PC-3 (cell line): ENCODE measurements around the gene SLC6A6.

ENCODE experiments used
- CTCF ChIP-seq: fragments of 300-600 bp; sonication (generic); conservative IDR thresholded peaks from 2 replicates; pipeline ENCODE4 v1.5.1; 2017; ENCODE audit warnings: antibody characterized with exemption, low read depth, mild to moderate bottlenecking, low read length
- EZH2 ChIP-seq: fragments of 300-600 bp; sonication (generic); IDR thresholded peaks from one replicate; pipeline ENCODE4 v1.6.1; 2017; ENCODE audit warnings: antibody characterized with exemption, mild to moderate bottlenecking, low read length; ENCODE audit not compliant: unreplicated experiment
- EZH2phosphoT487 ChIP-seq: fragments of 300-600 bp; sonication (generic); IDR thresholded peaks from 2 replicates; pipeline ENCODE4 v1.6.1; 2018; ENCODE audit warnings: mild to moderate bottlenecking, antibody characterized with exemption, low read length, borderline replicate concordance

GRCh38 chr3:14464521-14464920 is 62.1 kb downstream of the SLC6A6 start:
- TF ChIP-seq CTCF (no peak), EZH2 (no peak), EZH2phosphoT487 (no peak)
